KMS-11 (cell line): ENCODE measurements around the gene UBE3B.

ENCODE experiments used
- H2AFZ ChIP-seq: fragments of 200-600 bp; sonication (generic); 2 replicates; pipeline ENCODE4 v1.6.1; 2016; ENCODE audit warnings: antibody characterized with exemption, mixed run types, low read depth
- H3K27ac ChIP-seq: fragments of 200-600 bp; sonication (generic); 2 replicates; pipeline ENCODE4 v1.6.1; 2016; ENCODE audit warnings: mild to moderate bottlenecking, mixed run types
- H3K27me3 ChIP-seq: fragments of 200-600 bp; sonication (generic); 2 replicates; pipeline ENCODE4 v1.6.1; 2017; ENCODE audit warnings: mild to moderate bottlenecking, low read depth, mixed run types, moderate library complexity; ENCODE audit not compliant: insufficient read depth
- H3K36me3 ChIP-seq: fragments of 200-600 bp; sonication (generic); 2 replicates; pipeline ENCODE4 v1.6.1; 2017; ENCODE audit warnings: mild to moderate bottlenecking, mixed run types; ENCODE audit not compliant: insufficient read depth
- H3K4me1 ChIP-seq: fragments of 200-600 bp; sonication (generic); 2 replicates; pipeline ENCODE4 v1.6.1; 2016; ENCODE audit warnings: mild to moderate bottlenecking, low read depth, mixed run types; ENCODE audit not compliant: poor library complexity, severe bottlenecking
- H3K4me2 ChIP-seq: fragments of 200-600 bp; sonication (generic); 2 replicates; pipeline ENCODE4 v1.7.0; 2016; ENCODE audit warnings: mild to moderate bottlenecking, mixed run types
- H3K4me3 ChIP-seq: fragments of 200-600 bp; sonication (generic); IDR thresholded peaks from 2 replicates; pipeline ENCODE4 v1.6.1; 2017; ENCODE audit warnings: low read depth, low read length, mixed read lengths; ENCODE audit not compliant: insufficient read depth
- H3K79me2 ChIP-seq: fragments of 200-600 bp; sonication (generic); 2 replicates; pipeline ENCODE4 v1.6.1; 2016; ENCODE audit warnings: low read depth, mixed run types; ENCODE audit not compliant: insufficient read depth
- H3K9ac ChIP-seq: fragments of 200-600 bp; sonication (generic); 2 replicates; pipeline ENCODE4 v1.6.1; 2016; ENCODE audit warnings: mild to moderate bottlenecking, mixed run types
- H4K20me1 ChIP-seq: fragments of 200-600 bp; sonication (generic); 2 replicates; pipeline ENCODE4 v1.6.1; 2016; ENCODE audit warnings: mild to moderate bottlenecking, mixed run types; ENCODE audit not compliant: insufficient read depth
- CTCF ChIP-seq: fragments of 200-600 bp; sonication (generic); conservative IDR thresholded peaks from 2 replicates; pipeline ENCODE4 v1.6.1; 2017; ENCODE audit warnings: low read depth, mild to moderate bottlenecking, antibody characterized with exemption, low read length, moderate library complexity, mixed read lengths

Gene UBE3B

GRCh38 chr12:109523071-109523470 is 45.6 kb downstream of the UBE3B start:
- H4K20me1 ChIP-seq, result no peaks in the 10 kb centered on the region
- no peak for TF ChIP-seq CTCF

DNA sequence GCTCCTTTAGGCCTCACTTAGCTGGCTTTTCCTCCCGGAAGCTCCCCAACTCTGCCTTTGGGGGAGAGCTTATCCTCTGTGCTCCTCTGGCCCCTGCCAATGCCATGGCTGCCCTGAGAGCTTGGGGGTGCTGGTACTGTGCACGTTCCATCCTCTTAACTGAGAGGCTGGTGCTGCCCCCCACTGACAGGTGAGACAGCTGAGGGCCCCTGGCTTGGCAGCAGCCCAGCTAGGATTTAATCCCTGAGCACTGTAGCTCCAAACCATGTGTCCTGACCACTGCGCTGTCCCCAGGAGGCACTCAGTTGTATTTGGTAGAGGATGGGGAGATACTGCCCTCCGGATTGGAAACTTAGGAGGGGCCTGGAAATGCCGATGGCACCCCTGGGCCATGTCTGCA is 46.1 kb downstream of the UBE3B start:
- Histone ChIP-seq H3K79me2 (no peaks in the 10 kb centered on the region), H3K4me2 (no peak overlapping the region), H4K20me1 (no peaks in the 10 kb centered on the region), H3K4me3 (no peak overlapping the region), H3K27ac (no peak overlapping the region), H3K4me1 (no peaks in the 10 kb centered on the region), H2AFZ (no peak overlapping the region), H3K36me3 (no peaks in the 10 kb centered on the region), H3K9ac (no peak overlapping the region), H3K27me3 (no peaks in the 10 kb centered on the region)
- TF ChIP-seq CTCF, result no peak

More at GRCh38 chr12:109523071-109523470, 45.6 kb downstream of the UBE3B start:
- Histone ChIP-seq H3K4me1 (no peaks in the 10 kb centered on the region), H3K27ac (no peak overlapping the region), H3K79me2 (no peaks in the 10 kb centered on the region), H3K27me3 (no peaks in the 10 kb centered on the region), H3K36me3 (no peaks in the 10 kb centered on the region), H3K4me2 (no peak overlapping the region), H3K4me3 (no peak overlapping the region), H3K9ac (no peak overlapping the region), H2AFZ (no peak overlapping the region)

- Histone ChIP-seq H3K4me3 (no peak overlapping the region), H2AFZ (no peak overlapping the region), H3K9ac (no peak overlapping the region), H3K4me2 (no peak overlapping the region), H4K20me1 (no peaks in the 10 kb centered on the region), H3K79me2 (no peaks in the 10 kb centered on the region), H3K36me3 (no peaks in the 10 kb centered on the region), H3K4me1 (no peaks in the 10 kb centered on the region), H3K27ac (no peak overlapping the region), H3K27me3 (no peaks in the 10 kb centered on the region)
- no peak for TF ChIP-seq CTCF
These were observed 47.2 kb downstream of the UBE3B start for GRCh38 chr12:109524466-109525278.

DNA sequence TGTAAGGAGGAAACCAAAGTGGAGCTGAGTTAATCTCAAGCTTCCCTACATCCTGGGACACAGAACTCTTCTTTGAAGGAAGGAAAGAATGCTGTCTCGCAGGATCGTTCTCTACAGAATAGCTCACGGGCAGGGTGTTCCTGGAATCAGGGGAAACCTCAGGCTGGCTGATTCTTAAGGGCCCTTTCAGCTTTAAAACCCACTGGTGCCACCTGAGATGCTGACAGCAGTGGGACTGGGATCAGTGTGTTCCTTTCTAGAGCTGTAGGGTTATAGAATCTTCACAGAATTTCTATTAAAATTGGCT is 47.8 kb downstream of the UBE3B start:
- Histone ChIP-seq H3K36me3 (no peaks in the 10 kb centered on the region), H3K79me2 (no peaks in the 10 kb centered on the region), H3K9ac (no peak overlapping the region), H3K27me3 (no peaks in the 10 kb centered on the region), H3K27ac (no peak overlapping the region), H3K4me1 (no peaks in the 10 kb centered on the region), H3K4me2 (no peak overlapping the region), H3K4me3 (no peak overlapping the region), H2AFZ (no peak overlapping the region), H4K20me1 (no peaks in the 10 kb centered on the region)
- TF ChIP-seq CTCF, result no peak
